Astrocyte (in vitro differentiated cells and primary cell): ENCODE measurements around the gene PLS1. TPM values are rescaled to one million over a fixed set of nuclear protein-coding genes. Genes with fewer than 3 reads are reported as not detected.

Source experiments
- DNase-seq: peaks from one replicate; pipeline ENCODE4 v3.0.0-alpha.2; 2010; ENCODE audit warnings: low read depth
- FAIRE-seq: peaks from 2 replicates; lab custom pipeline; 2011; peaks lifted over from hg19 to GRCh38; lab: Jason Lieb, UNC
- H2AFZ ChIP-seq: 2 replicates; pipeline ENCODE4 v1.6.0; 2012; ENCODE audit warnings: low read depth, low read length, inconsistent platforms
- H3K27ac ChIP-seq: 2 replicates; pipeline ENCODE4 v1.5.1; 2011; ENCODE audit warnings: low read depth, low read length, inconsistent platforms
- H3K27me3 ChIP-seq: 2 replicates; pipeline ENCODE4 v1.6.0; 2011; ENCODE audit warnings: low read length, inconsistent platforms; ENCODE audit not compliant: insufficient read depth
- H3K36me3 ChIP-seq: 2 replicates; pipeline ENCODE4 v1.5.1; 2011; ENCODE audit warnings: low read length, inconsistent platforms; ENCODE audit not compliant: insufficient read depth
- H3K4me1 ChIP-seq: 2 replicates; pipeline ENCODE4 v1.5.1; 2011; ENCODE audit warnings: low read length, inconsistent platforms; ENCODE audit not compliant: insufficient read depth
- H3K4me2 ChIP-seq: 2 replicates; pipeline ENCODE4 v1.6.0; 2012; ENCODE audit warnings: low read length, inconsistent platforms
- H3K4me3 ChIP-seq: 2 replicates; pipeline ENCODE4 v1.5.1; 2011; ENCODE audit warnings: low read depth, mild to moderate bottlenecking, low read length, inconsistent platforms; ENCODE audit not compliant: insufficient read depth
- H3K79me2 ChIP-seq: 2 replicates; pipeline ENCODE4 v1.6.0; 2012; ENCODE audit warnings: mild to moderate bottlenecking, low read length, inconsistent platforms; ENCODE audit not compliant: insufficient read depth
- H3K9ac ChIP-seq: 2 replicates; pipeline ENCODE4 v1.6.0; 2012; ENCODE audit warnings: mild to moderate bottlenecking, low read length, inconsistent platforms
- H3K9me3 ChIP-seq: 2 replicates; pipeline ENCODE4 v1.5.1; 2012; ENCODE audit warnings: low read depth, mild to moderate bottlenecking, low read length, inconsistent platforms; ENCODE audit not compliant: insufficient read depth
- H4K20me1 ChIP-seq: 2 replicates; pipeline ENCODE4 v1.6.0; 2012; ENCODE audit warnings: low read length, inconsistent platforms; ENCODE audit not compliant: insufficient read depth
- H3K27ac Mint-ChIP-seq: one replicate; pipeline ENCODE4 v1.8.0; 2021; ENCODE audit warnings: mild to moderate bottlenecking, mixed read lengths; ENCODE audit not compliant: unreplicated experiment
- H3K27me3 Mint-ChIP-seq: one replicate; pipeline ENCODE4 v1.8.0; 2021; ENCODE audit warnings: low read depth, mixed read lengths; ENCODE audit not compliant: unreplicated experiment
- H3K36me3 Mint-ChIP-seq: one replicate; pipeline ENCODE4 v1.8.0; 2021; ENCODE audit warnings: low read depth, mixed read lengths; ENCODE audit not compliant: unreplicated experiment
- H3K4me1 Mint-ChIP-seq: one replicate; pipeline ENCODE4 v1.8.0; 2021; ENCODE audit warnings: low read depth, mixed read lengths; ENCODE audit not compliant: unreplicated experiment
- H3K4me3 Mint-ChIP-seq: one replicate; pipeline ENCODE4 v1.8.0; 2021; ENCODE audit warnings: mild to moderate bottlenecking, moderate library complexity, mixed read lengths; ENCODE audit not compliant: unreplicated experiment
- H3K9me3 Mint-ChIP-seq: one replicate; pipeline ENCODE4 v1.8.0; 2021; ENCODE audit warnings: mild to moderate bottlenecking, mixed read lengths; ENCODE audit not compliant: unreplicated experiment
- EZH2 ChIP-seq: IDR thresholded peaks from 2 replicates; pipeline ENCODE4 v1.6.1; 2012; ENCODE audit warnings: mild to moderate bottlenecking, low read length, inconsistent platforms; ENCODE audit not compliant: insufficient read depth
- total RNA-seq: library from RNA; stranded (reverse); gene quantifications from 2 replicates; pipeline ENCODE4 v1.2.1, GENCODE V29; 2021
- TF ChIP-seq, protein P1 (sequence below): IDR thresholded peaks from 2 replicates; pipeline ENCODE4 v1.5.1; 2011; ENCODE audit warnings: low read depth, mild to moderate bottlenecking, inconsistent platforms, low read length, moderate library complexity; ENCODE audit not compliant: insufficient read depth

The PLS1 gene
- total RNA-seq, 1 donor from 2014 or later, result 7.8 TPM

- TF ChIP-seq, protein P1, sequence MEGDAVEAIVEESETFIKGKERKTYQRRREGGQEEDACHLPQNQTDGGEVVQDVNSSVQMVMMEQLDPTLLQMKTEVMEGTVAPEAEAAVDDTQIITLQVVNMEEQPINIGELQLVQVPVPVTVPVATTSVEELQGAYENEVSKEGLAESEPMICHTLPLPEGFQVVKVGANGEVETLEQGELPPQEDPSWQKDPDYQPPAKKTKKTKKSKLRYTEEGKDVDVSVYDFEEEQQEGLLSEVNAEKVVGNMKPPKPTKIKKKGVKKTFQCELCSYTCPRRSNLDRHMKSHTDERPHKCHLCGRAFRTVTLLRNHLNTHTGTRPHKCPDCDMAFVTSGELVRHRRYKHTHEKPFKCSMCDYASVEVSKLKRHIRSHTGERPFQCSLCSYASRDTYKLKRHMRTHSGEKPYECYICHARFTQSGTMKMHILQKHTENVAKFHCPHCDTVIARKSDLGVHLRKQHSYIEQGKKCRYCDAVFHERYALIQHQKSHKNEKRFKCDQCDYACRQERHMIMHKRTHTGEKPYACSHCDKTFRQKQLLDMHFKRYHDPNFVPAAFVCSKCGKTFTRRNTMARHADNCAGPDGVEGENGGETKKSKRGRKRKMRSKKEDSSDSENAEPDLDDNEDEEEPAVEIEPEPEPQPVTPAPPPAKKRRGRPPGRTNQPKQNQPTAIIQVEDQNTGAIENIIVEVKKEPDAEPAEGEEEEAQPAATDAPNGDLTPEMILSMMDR, result no peak
- Histone ChIP-seq H4K20me1 (no peaks in the 10 kb centered on the region), H3K9me3 (no peaks in the 10 kb centered on the region), H3K4me3 (no peak overlapping the region), H3K79me2 (no peaks in the 10 kb centered on the region), H3K4me1 (no peaks in the 10 kb centered on the region), H2AFZ (no peak overlapping the region), H3K27ac (no peak overlapping the region), H3K36me3 (peaks cover 37% of the 10 kb centered on the region), H3K4me2 (no peak overlapping the region), H3K9ac (no peak overlapping the region), H3K27me3 (no peaks in the 10 kb centered on the region)
- DNase-seq, result no peak
- Mint-ChIP-seq H3K36me3 (peaks cover 27% of the 10 kb centered on the region), H3K27ac (no peak overlapping the region), H3K4me3 (no peak overlapping the region), H3K4me1 (no peaks in the 10 kb centered on the region), H3K9me3 (peaks cover 5% of the 10 kb centered on the region), H3K27me3 (no peaks in the 10 kb centered on the region)
- no peak for FAIRE-seq
Observed at GRCh38 chr3:142553741-142554140, 42.5 kb upstream of the PLS1 start.

- Histone ChIP-seq H3K27ac (no peak overlapping the region), H3K9me3 (no peaks in the 10 kb centered on the region), H3K9ac (no peak overlapping the region), H3K4me2 (no peak overlapping the region), H3K27me3 (no peaks in the 10 kb centered on the region), H3K4me3 (no peak overlapping the region), H3K36me3 (peaks cover 31% of the 10 kb centered on the region), H3K4me1 (no peaks in the 10 kb centered on the region), H4K20me1 (no peaks in the 10 kb centered on the region), H3K79me2 (no peaks in the 10 kb centered on the region), H2AFZ (no peak overlapping the region)
- Mint-ChIP-seq H3K9me3 (no peaks in the 10 kb centered on the region), H3K27me3 (no peaks in the 10 kb centered on the region), H3K4me1 (no peaks in the 10 kb centered on the region), H3K27ac (no peak overlapping the region), H3K36me3 (peaks cover 12% of the 10 kb centered on the region), H3K4me3 (no peak overlapping the region)
- DNase-seq, result no peak
- TF ChIP-seq EZH2, result no peak
- TF ChIP-seq, protein P1, result no peak
- FAIRE-seq, result no peak
Observed at GRCh38 chr3:142560118-142560517, 36.1 kb upstream of the PLS1 start.

DNA sequence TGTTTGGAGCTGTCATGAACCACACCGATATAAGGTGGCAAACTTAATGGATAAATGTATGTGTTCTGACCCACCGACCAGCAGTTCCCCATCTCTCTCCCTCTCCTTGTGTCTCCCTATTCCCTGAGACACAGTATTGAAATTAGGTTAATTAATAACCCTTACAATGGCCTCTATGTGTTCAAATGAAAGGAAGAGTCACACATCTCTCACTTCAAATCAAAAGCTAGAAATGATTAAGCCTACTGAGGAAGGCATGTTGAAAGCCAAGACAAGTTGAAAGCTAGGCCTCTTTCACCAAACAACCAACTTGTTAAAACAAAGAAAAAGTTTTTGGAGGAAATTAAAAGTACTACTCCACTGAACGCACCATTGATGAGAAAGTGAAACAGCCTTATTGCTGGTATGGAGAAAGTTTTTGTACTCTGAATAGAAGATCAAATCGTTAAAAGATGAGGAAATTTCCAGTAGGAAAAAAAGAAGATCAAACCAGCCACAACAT, 32.6 kb upstream of the PLS1 start:
- H3K27ac Mint-ChIP-seq, result no peak overlapping the region
- DNase-seq, result no peak
- peaks cover 25% of the 10 kb centered on the region for H3K36me3 ChIP-seq

More for the DNA sequence above, 32.6 kb upstream of the PLS1 start:
- no peak for FAIRE-seq
- Histone ChIP-seq H3K9ac (no peak overlapping the region), H4K20me1 (no peaks in the 10 kb centered on the region), H3K9me3 (no peaks in the 10 kb centered on the region), H2AFZ (no peak overlapping the region), H3K79me2 (peaks cover 7% of the 10 kb centered on the region), H3K27me3 (no peaks in the 10 kb centered on the region), H3K27ac (no peak overlapping the region), H3K4me1 (no peaks in the 10 kb centered on the region), H3K4me3 (no peak overlapping the region), H3K4me2 (no peak overlapping the region)
- Mint-ChIP-seq H3K9me3 (no peaks in the 10 kb centered on the region), H3K4me1 (no peaks in the 10 kb centered on the region), H3K4me3 (no peak overlapping the region), H3K36me3 (peaks cover 16% of the 10 kb centered on the region), H3K27me3 (no peaks in the 10 kb centered on the region)
- TF ChIP-seq, protein P1, result no peak
- TF ChIP-seq EZH2, result no peak
